HG02588 (cell line): ENCODE measurements around the gene CALY.

Experiments used
- ATAC-seq: cut with Tn5 transposase; IDR thresholded peaks from one replicate; pipeline ENCODE4 v1.9.1; 2021; ENCODE audit warnings: mild to moderate bottlenecking, moderate library complexity; ENCODE audit not compliant: unreplicated experiment

CALY gene

GRCh38 chr10:133366751-133367150 is 30.1 kb upstream of the CALY start:
- ATAC-seq: no peak

GRCh38 chr10:133366130-133366478 is 29.4 kb upstream of the CALY start:
- no peak for ATAC-seq

- no peak for ATAC-seq
Measured at GRCh38 chr10:133365461-133366129, 28.9 kb upstream of the CALY start.

- no peak for ATAC-seq
Measured at GRCh38 chr10:133364645-133365431, 28.1 kb upstream of the CALY start.

- ATAC-seq: no peak
Measured at GRCh38 chr10:133362846-133363245, 26.1 kb upstream of the CALY start.

- no peak for ATAC-seq
Measured at GRCh38 chr10:133361773-133362441, 25.2 kb upstream of the CALY start.

- no peak for ATAC-seq
Measured at GRCh38 chr10:133361227-133361626, 24.5 kb upstream of the CALY start.

- no peak for ATAC-seq
Measured at GRCh38 chr10:133359972-133360610, 23.4 kb upstream of the CALY start.

GRCh38 chr10:133359554-133359971 is 22.9 kb upstream of the CALY start:
- no peak for ATAC-seq

- no peak for ATAC-seq
Measured at GRCh38 chr10:133358925-133359310, 22.2 kb upstream of the CALY start.

GRCh38 chr10:133358162-133358924 is 21.6 kb upstream of the CALY start:
- ATAC-seq: peak; percentile 3

GRCh38 chr10:133357285-133358161 is 20.8 kb upstream of the CALY start, which contains the start of gene FUOM:
Gene FUOM (minus strand): TSS chr10:133358019. CDS start chr10:133358007, 12 bp downstream.
- ATAC-seq: peak; percentile 62

- no peak for ATAC-seq
Measured at GRCh38 chr10:133356549-133357284, 20.0 kb upstream of the CALY start.

GRCh38 chr10:133355991-133356390 is 19.3 kb upstream of the CALY start:
- no peak for ATAC-seq

- ATAC-seq: no peak
Measured at GRCh38 chr10:133355266-133355665, 18.6 kb upstream of the CALY start.

- ATAC-seq: no peak
Measured at GRCh38 chr10:133354672-133355240, 18.1 kb upstream of the CALY start.

- no peak for ATAC-seq
Measured at GRCh38 chr10:133353988-133354605, 17.4 kb upstream of the CALY start.
